DND-41 (cell line): Measurements from ENCODE around the gene MAP2K5.

Experiments used
- CTCF ChIP-seq: IDR thresholded peaks from 2 replicates; pipeline ENCODE4 v1.5.1; 2012; ENCODE audit warnings: borderline replicate concordance, low read length, moderate library complexity, mild to moderate bottlenecking; ENCODE audit not compliant: poor library complexity, severe bottlenecking; ENCODE audit errors: extremely low read depth
- EZH2 ChIP-seq: IDR thresholded peaks from 3 replicates; pipeline ENCODE4 v1.6.1; 2012; ENCODE audit warnings: borderline replicate concordance, low read depth, mild to moderate bottlenecking, moderate library complexity, low read length, inconsistent platforms; ENCODE audit not compliant: severe bottlenecking

GRCh38 chr15:67788986-67789385 lies 246.5 kb downstream of the MAP2K5 start:
- TF ChIP-seq CTCF (no peak), EZH2 (no peak)
